NCI-H526 treated with DMSO at 0.1 percent for 48 hours (cell line): ENCODE data around the gene KCNQ2.
A peak's percentile ranks its signal among the peaks of the same experiment; 100 is the strongest.

Source experiments
- DNase-seq: peaks from one replicate; lab custom pipeline; 2025; lab: John Stamatoyannopoulos, UW

KCNQ2 gene

DNA sequence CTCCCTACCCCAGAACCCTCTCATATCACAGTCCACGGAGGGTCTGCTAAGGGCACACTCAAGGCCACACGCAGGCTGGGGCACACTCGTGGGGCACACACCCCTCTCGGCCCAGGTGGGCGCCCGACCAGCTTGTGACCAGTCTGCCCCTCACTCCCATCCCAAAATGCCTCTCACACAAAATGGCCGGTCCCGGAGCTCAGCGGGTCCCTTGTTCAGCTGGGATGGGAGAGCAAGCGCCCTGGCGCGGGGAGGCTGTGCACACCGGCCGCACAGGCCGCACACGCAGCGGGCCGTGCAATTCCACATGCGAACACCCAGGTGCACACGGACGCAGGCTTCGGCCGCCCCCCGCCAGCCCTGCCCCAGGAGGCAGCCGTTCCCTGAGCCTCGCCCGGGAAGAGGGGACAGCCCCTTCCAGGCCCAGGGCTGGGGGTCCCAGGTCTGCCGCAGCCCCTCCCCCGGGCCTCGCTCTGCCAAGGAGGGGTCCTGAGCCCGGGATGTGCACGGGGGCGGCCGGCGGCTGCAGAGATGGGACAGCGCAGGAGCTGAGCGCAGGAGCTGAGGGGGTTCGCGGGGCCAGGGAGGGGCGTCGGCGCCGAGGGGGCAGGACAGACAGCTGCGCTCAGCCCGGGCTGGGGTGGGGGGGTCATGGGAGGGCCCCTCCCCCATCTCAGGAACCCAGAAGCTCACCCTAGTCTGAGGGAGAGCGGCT, 1.3 kb downstream of the KCNQ2 start:
- DNase-seq = peak; percentile 37

DNA sequence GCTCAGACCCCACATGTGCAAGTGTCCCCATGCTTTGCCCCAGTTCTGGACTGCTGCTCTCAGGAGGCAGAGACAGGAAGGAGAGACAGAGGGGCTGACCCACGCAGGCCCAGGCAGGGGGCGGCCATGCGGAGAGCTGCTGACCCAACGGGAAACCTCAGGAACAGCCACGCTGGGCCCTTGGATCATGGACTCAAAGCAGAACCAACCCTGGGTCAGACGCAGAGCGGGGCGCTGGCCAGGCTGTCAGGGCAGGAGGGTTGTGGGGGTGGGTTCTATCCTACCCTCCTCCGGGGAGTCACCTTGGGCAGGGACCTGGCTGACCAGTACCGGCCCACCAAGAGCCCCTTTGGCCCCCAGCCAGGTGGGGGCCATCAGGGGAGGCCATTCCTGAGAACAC, 2.0 kb downstream of the KCNQ2 start:
- DNase-seq = no peak

DNA sequence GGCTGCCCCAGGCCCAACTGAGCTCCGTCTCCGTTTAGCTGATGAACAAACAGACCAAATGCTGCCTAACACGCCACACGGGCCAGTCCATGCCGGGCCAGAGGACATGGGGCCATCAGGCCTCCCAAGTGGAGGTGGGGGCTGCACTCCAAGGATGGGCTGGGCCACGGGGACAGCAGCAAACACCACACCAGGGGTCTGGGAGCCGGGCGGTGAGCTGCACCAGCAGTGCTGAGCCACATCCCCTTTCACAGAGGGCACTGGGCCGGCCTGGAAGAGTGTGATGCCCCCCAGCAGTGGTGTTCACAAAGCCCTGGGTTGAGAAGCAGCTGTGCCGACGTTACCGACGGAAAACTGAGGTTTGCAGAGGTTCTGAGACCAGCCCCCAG, 2.7 kb downstream of the KCNQ2 start:
- DNase-seq = no peak

DNA sequence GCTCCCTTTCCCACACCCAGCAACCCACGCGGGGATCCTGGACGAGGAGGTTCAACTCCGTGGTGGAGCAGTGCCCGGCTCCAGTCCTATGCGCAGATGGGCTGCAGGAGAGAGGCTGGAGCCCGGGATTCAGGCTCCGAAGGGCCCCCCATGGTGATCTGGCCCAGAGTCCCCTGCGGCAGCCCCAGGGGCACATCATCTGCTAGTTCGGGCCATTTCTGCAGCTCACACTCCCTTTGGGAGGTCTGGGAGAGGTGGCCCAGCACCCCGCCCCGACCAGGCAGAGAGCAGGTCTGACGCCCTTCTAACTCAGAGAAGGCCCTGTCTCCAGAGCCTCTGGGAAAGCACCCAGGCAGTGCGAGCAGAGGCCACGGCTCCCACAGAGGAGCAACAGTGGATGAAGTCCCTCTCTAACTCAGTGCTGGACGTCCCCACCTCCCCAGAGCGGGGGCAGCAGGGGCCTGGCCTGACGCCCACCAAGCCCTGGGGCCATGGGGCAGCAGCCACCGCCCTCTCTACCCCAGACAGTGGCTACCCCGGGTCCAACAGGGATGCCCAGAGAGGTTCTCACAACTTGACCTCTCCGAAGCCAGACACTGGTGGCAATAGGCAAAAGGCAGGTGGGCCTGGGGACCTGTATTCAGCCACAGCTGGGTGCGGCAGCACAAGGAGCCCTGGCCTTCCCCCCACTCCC, 3.3 kb downstream of the KCNQ2 start:
- DNase-seq = no peak

DNA sequence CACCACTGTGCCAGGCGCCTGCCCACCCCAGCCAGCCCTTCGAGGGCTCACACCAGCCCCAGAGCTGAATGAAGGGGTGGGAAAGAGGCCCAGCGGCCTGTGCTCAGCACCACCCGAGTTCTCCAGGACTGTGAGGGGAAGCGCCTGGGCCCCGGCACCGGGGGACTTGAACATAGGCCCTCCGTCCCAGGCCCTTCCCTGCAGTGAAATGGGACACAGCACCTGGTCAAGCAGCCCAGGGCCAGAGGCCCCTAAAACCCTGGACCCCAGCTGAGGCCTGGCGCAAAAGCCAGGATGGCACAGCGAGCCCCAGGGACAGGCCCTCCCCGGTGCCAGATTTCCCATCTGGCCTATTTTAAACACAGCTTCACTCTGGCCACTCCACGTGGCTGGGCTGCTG, 4.0 kb downstream of the KCNQ2 start:
- no peak for DNase-seq

DNA sequence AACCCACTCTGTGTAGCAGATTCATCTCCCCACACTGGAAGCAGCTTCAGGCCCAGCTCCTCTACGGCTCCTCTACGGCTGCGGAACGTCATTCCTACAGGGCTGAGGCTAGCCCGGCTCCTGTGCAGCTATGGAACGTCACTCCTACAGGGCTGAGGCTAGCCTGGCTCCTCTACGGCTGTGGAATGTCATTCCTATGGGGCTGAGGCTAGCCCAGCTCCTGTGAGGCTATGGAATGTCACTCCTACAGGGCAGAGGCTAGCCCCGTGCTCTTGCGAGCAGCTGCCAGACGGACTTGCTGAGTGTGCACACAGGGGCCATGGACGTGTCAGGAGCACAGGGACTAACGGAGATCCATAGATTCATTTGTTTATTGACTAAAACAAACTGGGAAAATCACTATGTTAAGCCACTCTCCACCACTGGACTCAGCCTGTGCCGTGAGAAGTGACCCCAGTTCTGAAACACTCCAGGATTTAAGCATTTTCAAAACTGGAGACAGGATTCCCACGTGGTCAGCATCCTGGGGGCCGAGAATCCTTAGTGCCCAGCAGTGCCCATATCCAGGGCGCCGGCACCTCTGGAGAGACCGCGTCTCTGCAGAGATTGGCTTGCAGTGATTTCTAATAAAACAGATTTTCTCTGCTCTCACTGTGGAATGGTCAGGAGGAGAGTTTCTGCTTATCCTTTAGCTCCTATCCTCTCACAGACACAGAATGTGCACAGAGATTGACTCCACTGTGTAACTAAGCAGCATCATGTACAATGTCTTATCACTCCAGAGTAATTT, 5.0 kb downstream of the KCNQ2 start:
- no peak for DNase-seq

DNA sequence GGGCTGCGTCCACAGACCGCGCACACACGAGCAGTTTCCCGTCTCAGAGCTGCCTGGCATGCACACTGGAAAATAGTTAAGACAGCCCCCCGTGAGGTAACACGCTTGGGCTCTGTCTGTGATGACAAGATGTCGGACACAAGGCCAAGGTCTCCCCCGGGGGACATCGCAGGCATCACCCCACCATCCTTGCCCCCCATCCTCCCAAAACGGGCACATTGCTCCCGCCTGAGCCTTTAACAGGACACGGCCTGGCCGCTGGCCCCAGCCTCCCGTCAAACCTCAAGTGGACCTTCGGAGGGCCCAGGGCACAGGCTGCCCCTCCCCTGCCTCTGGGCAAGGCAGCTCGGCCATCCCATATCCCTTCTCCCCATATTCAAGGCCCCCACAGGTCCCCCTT, 5.6 kb downstream of the KCNQ2 start:
- DNase-seq = no peak

DNA sequence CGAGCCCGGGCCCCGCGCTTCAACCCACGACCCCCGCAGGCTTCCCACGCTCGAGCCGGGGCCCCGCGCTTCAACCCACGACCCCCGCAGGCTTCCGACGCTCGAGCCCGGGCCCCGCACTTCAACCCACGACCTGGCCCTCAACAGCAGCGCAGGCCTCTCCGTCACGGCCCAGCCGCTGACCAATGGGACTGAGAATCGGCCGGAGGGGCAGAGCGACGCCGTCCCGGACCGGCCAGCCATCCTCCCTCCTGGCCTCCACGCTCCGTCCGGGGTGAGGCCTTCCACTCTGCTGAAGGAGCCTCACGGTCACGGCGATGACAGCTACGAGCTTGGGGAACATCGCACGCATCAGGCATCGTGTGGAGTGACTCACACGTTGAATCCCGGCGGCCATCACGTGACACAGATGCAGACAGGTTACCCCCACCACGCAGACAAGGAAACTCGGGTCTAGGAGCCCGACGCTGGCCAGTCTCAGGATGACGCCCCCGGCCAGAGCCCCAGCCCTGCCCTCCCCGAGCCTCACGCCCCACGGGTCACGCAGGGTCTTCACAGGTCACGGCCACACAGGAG, 6.1 kb downstream of the KCNQ2 start:
- DNase-seq = no peak

DNA sequence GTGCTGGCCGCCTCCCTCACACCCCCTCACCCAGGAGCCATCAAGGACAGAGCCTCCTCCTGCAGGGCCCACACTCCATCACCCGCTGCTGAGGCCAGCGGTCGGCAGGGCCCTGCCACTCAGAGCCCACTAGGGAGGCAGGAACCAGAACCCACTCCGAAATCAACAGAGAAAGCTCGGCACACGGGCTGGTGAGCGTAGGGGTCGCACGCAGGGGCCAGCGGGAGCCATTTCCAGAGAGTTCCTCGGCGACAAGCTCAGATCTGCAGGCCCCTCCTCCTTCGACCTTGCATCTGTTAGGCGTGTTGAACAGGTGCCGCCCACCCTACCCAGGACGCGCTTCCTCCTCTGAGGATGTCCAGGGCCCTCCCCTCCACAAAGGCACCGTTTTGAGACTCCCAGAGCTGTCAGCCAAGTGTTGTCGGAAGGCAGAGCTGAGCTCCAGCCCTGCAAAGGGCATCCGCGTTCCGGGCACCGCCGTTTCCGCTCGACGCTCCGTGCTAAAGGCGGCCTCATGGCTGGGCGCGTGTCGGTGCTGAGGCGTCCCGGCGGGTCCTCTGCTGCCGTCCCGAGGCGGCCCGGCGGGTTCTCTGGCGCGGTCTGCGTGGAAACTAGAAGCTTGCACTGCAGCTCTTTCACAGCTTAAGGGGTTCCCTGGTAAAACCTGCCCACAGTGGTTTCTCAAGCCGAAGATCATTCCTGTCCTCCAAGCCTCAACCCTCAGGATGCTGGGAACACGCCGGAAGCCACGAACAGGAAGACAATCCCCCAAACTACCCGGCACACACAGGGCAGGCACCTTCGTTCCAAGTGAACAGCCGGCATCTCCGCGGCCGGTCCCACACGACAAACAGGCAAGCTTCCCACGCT, 6.8 kb downstream of the KCNQ2 start:
- DNase-seq = no peak

DNA sequence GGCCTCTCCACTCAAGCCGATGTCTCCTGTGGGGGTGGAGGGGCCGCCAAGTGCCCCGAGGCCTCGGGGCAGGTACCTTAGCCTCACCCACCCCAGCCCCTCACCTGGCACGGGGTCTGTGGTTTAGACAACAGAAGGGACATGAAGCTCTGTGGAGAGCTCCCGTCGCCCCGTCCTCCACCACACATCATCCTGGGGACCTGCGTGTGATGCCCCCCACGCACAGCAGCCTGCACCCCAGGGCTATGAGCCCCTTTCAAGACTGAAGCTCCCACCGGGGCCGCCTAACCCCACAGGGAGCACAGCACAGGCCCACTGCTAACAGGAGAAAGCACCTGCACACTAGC, 8.2 kb downstream of the KCNQ2 start:
- DNase-seq = no peak

DNA sequence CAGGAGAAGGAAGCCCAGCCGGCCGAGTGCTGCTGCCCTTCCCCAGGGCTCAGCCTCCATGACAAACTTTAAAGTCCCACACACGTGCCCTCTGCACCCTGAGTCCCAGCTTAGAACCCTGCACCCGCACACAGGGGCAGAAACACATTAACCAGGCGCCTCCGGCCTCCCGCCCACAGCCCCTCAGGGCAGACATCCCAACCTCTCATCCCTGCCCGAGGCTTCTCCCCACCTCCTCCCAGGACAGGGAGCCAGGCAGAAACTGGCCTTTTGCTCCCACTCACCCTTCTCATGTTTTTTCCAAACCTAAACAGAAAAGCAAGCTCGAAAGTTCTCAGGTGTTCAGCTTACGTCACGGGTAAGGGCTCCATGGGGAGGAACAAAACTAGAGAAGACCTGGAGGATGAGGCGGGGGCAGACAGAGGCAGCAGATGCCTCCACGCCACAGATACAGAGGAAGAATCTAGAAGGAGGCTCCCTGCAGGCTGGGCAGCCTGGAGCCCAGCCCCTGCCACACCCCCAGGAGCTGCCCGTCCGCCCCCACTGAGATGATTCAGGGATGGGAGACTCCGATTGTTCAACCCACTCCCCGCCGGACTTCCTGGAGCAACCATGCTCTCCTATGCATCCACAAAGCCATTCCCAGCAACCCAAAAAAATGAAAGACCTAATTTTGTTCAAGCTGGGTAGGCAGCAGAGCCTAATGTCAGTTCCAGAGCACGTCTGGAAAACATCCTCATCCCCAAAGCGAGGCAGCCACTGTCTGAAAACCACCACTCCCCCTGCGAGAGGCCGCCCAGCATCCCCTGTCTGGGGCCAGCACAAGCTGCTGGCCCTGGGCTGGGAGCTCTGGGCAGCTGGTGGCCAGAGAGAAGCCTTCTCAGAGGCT, 8.8 kb downstream of the KCNQ2 start:
- no peak for DNase-seq

DNA sequence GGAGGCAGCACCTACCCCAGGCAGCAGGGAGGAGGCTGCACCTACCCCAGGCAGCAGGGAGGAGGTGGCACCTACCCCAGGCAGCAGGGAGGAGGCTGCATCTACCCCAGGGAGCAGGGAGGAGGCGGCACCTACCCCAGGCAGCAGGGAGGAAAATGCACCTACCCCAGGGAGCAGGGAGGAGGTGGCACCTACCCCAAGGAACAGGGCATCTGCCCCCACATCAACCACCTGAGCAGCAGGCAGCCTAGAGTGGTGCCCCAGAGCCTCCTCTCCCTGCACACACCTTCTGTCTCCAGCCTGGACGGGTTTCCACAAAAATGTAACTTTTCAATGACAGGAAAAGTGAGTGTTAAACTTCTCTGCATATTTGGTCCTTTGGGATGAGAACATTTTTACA, 10.2 kb downstream of the KCNQ2 start:
- DNase-seq = no peak

DNA sequence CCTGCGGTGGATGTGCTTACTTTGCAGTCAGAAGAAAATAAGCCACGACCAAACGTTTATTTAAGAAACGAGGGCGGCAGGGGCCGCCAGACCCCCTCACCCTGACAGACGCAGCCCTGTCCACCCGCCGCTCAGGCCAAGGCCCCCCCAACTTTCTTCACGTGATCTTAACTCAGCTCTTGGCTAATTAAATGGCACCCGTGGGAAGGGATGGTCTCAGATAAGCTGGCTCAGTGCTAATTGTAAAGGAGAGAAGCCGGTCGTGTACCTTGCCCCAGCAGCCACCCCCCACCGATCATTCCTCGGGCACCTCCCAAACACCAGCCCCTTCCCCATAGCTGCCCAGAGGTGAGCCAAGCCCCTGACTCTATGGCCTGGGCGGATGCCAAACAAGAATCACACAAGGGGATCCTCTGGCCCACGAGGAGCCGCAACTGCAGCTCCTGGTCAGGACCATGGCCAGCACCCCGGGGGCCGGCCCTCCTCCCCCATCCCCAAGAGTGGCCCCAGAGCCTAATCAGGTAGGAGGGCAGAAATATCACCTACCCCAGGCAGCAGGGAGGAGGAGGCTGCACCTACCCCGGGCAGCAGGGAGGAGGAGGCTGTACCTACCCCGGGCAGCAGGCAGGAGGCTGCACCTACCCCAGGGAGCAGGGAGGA, 11.2 kb downstream of the KCNQ2 start:
- DNase-seq = no peak

DNA sequence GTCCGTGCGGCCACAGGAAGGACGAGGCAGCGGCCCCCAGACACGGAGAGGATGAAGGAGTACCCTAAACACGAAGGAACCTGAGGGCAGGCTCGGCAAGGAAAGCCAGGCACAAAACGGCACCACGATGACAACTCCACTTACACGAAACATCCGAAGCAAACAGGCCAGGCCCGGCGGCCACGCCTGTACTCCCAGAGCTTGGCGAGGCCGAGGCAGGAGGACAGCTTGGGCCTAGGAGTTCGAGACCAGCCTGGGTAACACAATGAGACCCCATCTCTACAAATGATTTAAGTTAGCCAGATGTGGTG, 13.4 kb downstream of the KCNQ2 start:
- DNase-seq = no peak

DNA sequence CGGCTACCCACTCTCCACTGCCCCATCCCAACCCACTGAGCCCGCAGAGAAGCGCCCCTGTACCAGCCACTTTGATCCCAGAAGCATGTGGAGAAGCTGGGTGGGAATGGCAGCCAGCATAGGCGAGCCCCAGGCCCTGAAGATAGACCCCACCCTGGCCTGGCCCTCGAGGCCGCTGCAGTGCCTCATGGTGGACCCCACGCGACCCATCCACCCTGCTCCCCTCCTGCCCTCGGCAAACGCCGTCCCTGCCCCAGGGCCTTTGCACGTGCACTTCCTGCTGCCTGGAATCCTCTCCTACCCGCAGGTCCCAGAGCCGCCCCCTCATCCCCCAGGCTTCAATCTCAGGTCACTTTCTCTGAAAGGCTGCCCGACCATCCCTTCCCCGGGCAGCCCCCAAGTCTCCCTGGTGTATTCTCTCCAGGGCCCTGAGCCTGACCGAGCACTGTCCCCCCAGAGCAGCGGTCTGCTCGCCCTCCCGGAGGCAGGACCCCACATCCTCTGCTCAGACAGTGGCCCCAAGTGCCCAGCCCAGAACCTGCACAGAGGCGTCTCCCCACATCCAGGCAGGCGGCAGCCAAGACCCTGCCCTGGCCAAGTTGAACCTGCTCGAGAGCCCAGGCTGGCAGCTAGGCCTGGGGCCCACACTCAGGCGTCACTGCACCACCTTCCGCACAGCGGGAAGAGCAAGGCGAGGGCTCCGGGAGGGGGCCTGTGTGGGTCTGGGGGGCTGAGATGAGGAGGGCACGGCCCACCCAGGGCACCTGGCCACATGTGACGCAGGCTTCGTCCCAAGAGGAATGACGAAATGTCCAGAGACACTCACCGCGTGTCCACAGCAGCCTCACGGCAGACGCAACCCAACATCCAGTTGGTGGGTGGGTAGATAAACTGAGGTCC, 14.0 kb downstream of the KCNQ2 start:
- no peak for DNase-seq

DNA sequence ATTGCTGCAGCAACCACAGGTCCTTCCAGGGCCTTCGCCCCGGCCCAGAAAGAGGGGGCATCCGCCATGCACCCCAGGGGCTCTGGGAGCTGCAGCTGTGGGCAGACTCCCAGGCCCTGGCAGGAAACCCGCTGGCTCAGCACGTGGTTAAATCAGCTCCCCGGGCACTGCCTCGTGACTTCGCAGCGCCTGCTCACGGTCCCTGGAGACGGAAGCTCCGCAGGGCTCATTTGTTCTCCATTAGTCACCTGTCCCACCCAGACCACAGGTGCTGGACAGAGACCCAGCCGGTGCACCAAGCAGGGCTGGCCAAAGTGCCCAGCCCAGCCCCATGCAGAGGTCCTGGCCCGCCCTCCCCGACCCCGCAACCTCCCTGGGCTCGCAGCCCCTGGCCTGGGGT, 14.7 kb downstream of the KCNQ2 start:
- peak; percentile 43 for DNase-seq

DNA sequence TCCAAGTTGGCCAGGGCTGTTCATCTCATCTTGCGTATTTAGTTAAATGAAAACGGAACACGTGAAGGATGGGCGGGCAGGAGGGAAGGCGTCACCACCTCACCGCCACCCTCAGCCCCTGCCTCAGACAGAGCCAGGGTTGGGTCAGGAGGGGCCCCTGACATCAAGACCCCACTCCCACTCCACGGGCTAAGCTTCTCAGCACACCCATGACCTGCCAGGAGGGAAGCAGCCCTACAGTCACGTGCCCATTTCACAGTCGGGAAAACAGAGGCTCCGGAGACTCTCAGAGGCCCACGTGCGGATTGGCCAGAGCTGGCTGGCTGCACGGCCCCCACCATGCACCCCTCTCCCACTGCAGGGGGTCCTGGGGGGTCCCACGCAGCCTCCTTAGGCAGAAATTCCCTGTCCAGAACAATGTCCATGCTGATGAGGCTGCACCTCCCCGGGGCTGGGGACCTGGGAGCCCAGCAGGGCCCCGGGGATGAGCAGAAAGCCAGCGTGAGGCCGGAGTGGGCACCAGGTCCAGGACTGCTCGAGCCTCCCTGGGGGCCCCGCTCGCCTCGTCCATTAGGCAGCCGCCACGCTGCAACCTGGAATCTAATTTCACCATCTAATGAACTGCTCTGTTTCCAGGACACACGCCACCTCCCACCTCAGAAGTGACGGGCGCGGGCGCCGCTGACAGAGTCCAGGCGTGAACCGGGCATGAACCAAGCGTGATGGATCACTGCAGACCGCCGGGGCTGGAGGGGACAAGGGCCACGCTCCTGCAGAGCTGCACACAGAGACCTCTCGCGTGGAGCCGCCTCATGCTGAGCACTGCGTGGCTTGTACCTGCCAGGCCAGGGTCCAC, 15.8 kb downstream of the KCNQ2 start:
- peak; percentile 13 for DNase-seq

DNA sequence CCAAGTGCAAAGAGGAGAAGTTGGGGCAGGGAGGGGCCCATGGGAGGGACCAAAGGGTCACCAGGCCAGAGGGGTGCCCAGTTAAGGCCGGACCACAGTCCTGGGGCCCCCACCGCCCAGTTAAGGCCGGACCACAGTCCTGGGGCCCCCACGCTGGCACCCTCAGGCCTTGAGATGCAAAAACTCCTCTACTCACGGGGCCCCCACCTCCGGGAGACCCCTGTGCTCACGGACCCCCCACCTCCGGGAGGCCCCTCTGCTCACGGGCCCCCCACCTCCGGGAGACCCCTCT, 16.9 kb downstream of the KCNQ2 start:
- DNase-seq = no peak
